Psoas muscle (tissue), 8 donors: ENCODE measurements around the gene NUP88. TPM values are rescaled to one million over a fixed set of nuclear protein-coding genes. Genes with fewer than 3 reads are reported as not detected.
A peak's percentile ranks its signal among the peaks of the same experiment; 100 is the strongest.

Experiments
- ATAC-seq, 4 donors: fragments of 200-7000 bp; cut with Tn5 transposase; one replicate each; pipeline ENCODE4 v1.9.1; 2020; ENCODE audit warnings: moderate library complexity in 3 of 4, mild to moderate bottlenecking in 2 of 4
- DNase-seq, 2 donors: peaks; one replicate each; pipeline ENCODE4 v3.0.0-alpha.2; 2020
- H3K27ac ChIP-seq: fragments of 200-600 bp; one replicate; pipeline ENCODE4 v1.8.0; 2022
- H3K27me3 ChIP-seq, 3 donors: fragments of 200-600 bp in 1 of 3; one replicate each; pipeline versions ENCODE4 v1.6.1 to v1.8.0; 2013 to 2022; ENCODE audit warnings: low read length in 2 of 3, mild to moderate bottlenecking in 2 of 3, moderate library complexity in 1 of 3; ENCODE audit not compliant: insufficient read depth in 3 of 3
- H3K36me3 ChIP-seq, 2 donors: fragments of 200-600 bp in 1 of 2; one replicate each; pipeline versions ENCODE4 v1.6.1 to v1.8.0; 2013 to 2022; ENCODE audit warnings: low read depth in 1 of 2, mild to moderate bottlenecking in 1 of 2, moderate library complexity in 1 of 2; ENCODE audit not compliant: insufficient read depth in 1 of 2
- H3K4me1 ChIP-seq: fragments of 200-600 bp; one replicate; pipeline ENCODE4 v1.8.0; 2022
- H3K4me3 ChIP-seq: fragments of 200-600 bp; one replicate; pipeline ENCODE4 v1.8.0; 2022; ENCODE audit warnings: mild to moderate bottlenecking
- H3K9me3 ChIP-seq: fragments of 200-600 bp; one replicate; pipeline ENCODE4 v1.8.0; 2022
- WGBS, 3 donors: extraction: QIAGEN DNeasy Blood & Tissue Kit; methylation state at CpG; one replicate each; pipeline versions ENCODE4 v1.1.6 to v1.1.7; 2013; 5-methylcytosine and 5-hydroxymethylcytosine counted together
- intact Hi-C, 2 donors: fragments of 100-400 bp; cut with DNase I; formaldehyde crosslinking; loops; one replicate each; pipeline versions ENCODE4 v1.11.0 to v1.14.2; 2022
- polyA plus RNA-seq, 3 donors: library from polyadenylated mRNA; stranded (reverse); fragments of 200-250 nt; gene quantifications; one replicate each; pipeline ENCODE4 v1.2.3, GENCODE V29; 2013
- total RNA-seq, 4 donors: library from RNA; stranded (reverse); fragmentation: NEBNext Ultra II Directional in 2 of 4; extraction: Animal tissue kit (Norgen Biotek cat#: 25700) in 2 of 4; gene quantifications; one replicate each; pipeline versions ENCODE4 v1.2.1 to v1.2.4, GENCODE V29; 2021 to 2023
- TF ChIP-seq, protein P1 (sequence below): fragments of 200-600 bp; IDR thresholded peaks from one replicate; pipeline ENCODE4 v1.8.0; 2022; ENCODE audit warnings: antibody characterized with exemption
- donor health status: healthy with polysubstance abuse.
- donor health status: DM: no; HTN: no; CAD: no; lungs with moderate emphysema.
- donor health status: Bipolar disorder and iron deficiency.
- donor health status: healthy.
- donor health status: DM: yes; HTN: yes; CAD: no.
- donor health status: DM: no; HTN: no; CAD: no.
- donor health status: DM: no; HTN: no; CAD: no.
- donor health status: DM: yes; HTN: yes; CAD: no.

NUP88 gene
- total and polyA plus RNA-seq, 7 donors = 54.4 to 106 (median 82.6) TPM

DNA sequence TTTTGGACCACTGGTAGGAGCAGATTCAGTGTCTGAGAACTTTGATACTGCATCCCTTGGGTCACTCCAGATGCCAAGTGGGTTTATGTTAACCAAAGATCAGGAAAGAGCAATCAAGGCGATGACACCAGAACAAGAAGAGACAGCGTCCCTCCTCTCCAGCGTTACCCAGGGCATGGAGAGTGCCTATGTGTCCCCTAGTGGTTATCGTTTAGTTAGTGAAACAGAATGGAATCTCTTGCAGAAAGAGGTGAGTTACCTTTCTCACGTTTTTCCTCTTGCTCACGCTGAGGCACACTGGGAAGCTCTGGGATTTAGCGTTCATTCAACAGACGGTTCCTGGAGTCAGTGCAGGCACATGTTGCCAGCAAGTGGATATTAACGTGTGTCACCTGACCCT lies 58.0 kb downstream of the NUP88 start:
- H3K36me3 ChIP-seq = peaks cover 10 to 93% of the 10 kb centered on the region in 2 donors
- DNase-seq (no peak), ATAC-seq (no peak)
- H3K4me3 ChIP-seq = no peak overlapping the region
- intact Hi-C loops = no loop called here
- no peaks in the 10 kb centered on the region for H3K27me3 ChIP-seq
- no peaks in the 10 kb centered on the region for H3K4me1 ChIP-seq
- no peak overlapping the region for H3K27ac ChIP-seq
- TF ChIP-seq, protein P1, sequence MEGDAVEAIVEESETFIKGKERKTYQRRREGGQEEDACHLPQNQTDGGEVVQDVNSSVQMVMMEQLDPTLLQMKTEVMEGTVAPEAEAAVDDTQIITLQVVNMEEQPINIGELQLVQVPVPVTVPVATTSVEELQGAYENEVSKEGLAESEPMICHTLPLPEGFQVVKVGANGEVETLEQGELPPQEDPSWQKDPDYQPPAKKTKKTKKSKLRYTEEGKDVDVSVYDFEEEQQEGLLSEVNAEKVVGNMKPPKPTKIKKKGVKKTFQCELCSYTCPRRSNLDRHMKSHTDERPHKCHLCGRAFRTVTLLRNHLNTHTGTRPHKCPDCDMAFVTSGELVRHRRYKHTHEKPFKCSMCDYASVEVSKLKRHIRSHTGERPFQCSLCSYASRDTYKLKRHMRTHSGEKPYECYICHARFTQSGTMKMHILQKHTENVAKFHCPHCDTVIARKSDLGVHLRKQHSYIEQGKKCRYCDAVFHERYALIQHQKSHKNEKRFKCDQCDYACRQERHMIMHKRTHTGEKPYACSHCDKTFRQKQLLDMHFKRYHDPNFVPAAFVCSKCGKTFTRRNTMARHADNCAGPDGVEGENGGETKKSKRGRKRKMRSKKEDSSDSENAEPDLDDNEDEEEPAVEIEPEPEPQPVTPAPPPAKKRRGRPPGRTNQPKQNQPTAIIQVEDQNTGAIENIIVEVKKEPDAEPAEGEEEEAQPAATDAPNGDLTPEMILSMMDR = no peak
- H3K9me3 ChIP-seq = no peaks in the 10 kb centered on the region
- 68 to 73% (median 71%) methylated on average over 9 of the region's 9 CpGs for WGBS, 3 donors

DNA sequence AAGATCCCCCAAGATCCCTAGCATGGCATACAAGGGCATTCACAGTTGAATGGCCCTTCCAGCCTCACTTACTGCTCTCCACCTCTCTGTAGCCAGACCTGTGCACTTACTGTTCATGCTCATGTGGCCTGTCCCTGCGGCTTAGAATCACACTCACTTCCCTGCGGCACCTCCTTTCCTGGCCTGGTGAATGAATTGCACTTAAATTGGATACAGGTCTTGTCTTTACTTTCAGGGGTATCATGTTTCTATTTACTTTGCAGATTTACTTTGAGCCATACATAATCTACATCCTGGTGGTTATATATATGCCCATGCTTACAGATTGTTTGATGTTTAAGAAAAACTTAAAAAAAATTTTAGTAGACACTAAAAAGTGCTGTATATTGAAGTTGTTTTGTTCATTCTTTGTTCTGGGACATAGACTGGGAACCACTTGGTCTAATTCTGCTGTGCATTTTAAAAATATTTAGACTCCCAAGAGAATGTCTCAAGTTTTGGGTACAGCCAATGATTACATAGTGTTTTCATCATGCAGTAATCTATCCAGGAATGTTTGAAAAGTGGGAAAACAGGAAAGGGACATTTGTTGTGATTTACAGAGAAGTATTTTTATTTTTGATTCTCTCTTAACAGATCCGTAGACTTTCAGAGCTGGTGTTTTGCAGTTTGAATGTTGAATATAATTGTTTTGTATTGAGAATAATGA lies 63.9 kb downstream of the NUP88 start:
- ATAC-seq (peak in 2 of 4 donors; percentile 44 to 60), DNase-seq (no peak)
- intact Hi-C loops = loop anchor here in 1 of 2 donors (10.0 kb wide), 1 partner anchor 49 kb away; no protein-coding TSS in a partner anchor
- TF ChIP-seq, protein P1 = no peak
- H3K4me1 ChIP-seq = peaks cover 16% of the 10 kb centered on the region
- H3K27ac ChIP-seq = peak overlapping the region; percentile 2
- no peak overlapping the region for H3K4me3 ChIP-seq
- H3K36me3 ChIP-seq = peaks cover 0 to 97% of the 10 kb centered on the region in 2 donors
- H3K9me3 ChIP-seq = no peaks in the 10 kb centered on the region
- 36 to 56% (median 39%) methylated on average over 3 of the region's 3 CpGs for whole genome bisulfite sequencing, 3 donors
- no peaks in the 10 kb centered on the region for H3K27me3 ChIP-seq

DNA sequence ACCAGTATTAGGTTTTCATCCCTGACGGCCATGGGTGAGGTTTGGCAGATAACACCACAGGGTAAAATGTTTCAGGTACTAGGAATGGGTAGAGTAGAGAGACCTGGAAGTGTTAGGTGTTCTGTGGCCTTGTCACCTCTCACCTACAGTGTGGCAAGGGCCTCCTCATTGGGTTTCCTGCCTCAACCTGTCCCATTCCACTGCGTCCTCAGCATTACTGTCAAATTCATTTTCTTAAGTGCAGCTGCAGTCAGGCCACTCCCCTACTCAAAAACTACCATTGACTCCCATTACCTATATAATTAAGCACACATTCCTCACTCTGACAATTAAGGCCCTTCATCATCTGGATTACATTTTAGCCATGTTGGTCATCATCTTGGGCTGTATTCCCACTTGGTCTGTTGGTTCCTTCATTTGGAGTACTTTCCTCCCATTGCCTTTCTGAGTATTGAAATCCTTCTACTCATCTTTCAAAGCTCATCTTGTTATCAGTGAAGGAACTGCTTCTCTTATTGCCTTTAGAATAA lies 64.5 kb downstream of the NUP88 start:
- intact Hi-C loops = loop anchor here in 1 of 2 donors (10.0 kb wide), 1 partner anchor 50 kb away; no protein-coding TSS in a partner anchor

DNA sequence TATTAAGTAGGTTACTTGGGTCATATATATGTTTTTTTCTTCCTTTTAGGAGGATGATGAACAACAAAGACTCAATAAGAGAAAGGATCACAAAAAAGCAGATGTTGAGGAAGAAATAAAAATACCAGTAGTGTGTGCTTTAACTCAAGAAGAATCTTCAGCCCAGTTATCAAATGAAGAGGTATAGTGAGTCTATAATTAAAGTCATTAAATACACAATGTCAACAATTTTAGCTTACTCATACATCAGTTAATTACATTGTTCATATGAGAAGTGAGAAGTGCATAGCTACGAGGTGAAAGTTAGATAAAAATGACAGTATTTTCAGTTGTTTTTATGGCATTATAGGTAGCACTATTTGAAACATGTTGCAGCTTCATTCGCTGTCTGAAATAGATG lies 65.2 kb downstream of the NUP88 start:
- Histone ChIP-seq H3K4me1 (peaks cover 16% of the 10 kb centered on the region), H3K4me3 (no peak overlapping the region), H3K36me3 (peaks cover 0 to 100% of the 10 kb centered on the region in 2 donors), H3K27me3 (no peaks in the 10 kb centered on the region), H3K9me3 (no peaks in the 10 kb centered on the region), H3K27ac (no peak overlapping the region)
- TF ChIP-seq, protein P1 = no peak
- no peak for DNase-seq
- intact Hi-C loops = loop anchor here in 1 of 2 donors (10.0 kb wide), 1 partner anchor 50 kb away; no protein-coding TSS in a partner anchor
- ATAC-seq = no peak
- WGBS, 3 donors = 93 to 96% (median 95%) methylated on average over 2 of the region's 2 CpGs

More for the DNA sequence above, 64.5 kb downstream of the NUP88 start:
- DNase-seq = no peak
- Histone ChIP-seq H3K36me3 (peaks cover 0 to 98% of the 10 kb centered on the region in 2 donors), H3K27ac (no peak overlapping the region), H3K4me3 (no peak overlapping the region), H3K27me3 (no peaks in the 10 kb centered on the region), H3K9me3 (no peaks in the 10 kb centered on the region), H3K4me1 (peaks cover 16% of the 10 kb centered on the region)
- TF ChIP-seq, protein P1 = no peak
- 72 to 81% (median 77%) methylated on average over 2 of the region's 2 CpGs for WGBS, 3 donors
- no peak for ATAC-seq
